Activated CD4-positive, alpha-beta memory T cell treated with anti-CD3 and anti-CD28 coated beads, Interleukin-2, amount 10 ng/mL, durations not matched to agents 7 days and 5 days (primary cell): ENCODE results near the gene MOSPD2. TPM values are rescaled to one million over a fixed set of nuclear protein-coding genes. Genes with fewer than 3 reads are reported as not detected.

Experiments used
- CTCF ChIA-PET: fragments of 350-600 bp; sonication (Branson Sonifier 250); formaldehyde crosslinking; loops from one replicate; lab custom pipeline; 2021; ENCODE audit warnings: antibody characterized with exemption, inconsistent platforms; lab: Charles Lee
- POLR2A ChIA-PET: fragments of 350-600 bp; sonication (Branson Sonifier 250); formaldehyde crosslinking; loops from one replicate; lab custom pipeline; 2021; ENCODE audit warnings: antibody characterized with exemption; lab: Charles Lee
- DNase-seq: peaks from one replicate; pipeline ENCODE4 v3.0.0-alpha.2; 2020
- H3K27ac Mint-ChIP-seq: one replicate; pipeline ENCODE4 v1.8.0; 2021; ENCODE audit warnings: mild to moderate bottlenecking, mixed read lengths
- H3K27me3 Mint-ChIP-seq: one replicate; pipeline ENCODE4 v1.8.0; 2021; ENCODE audit warnings: mixed read lengths
- H3K36me3 Mint-ChIP-seq: one replicate; pipeline ENCODE4 v1.8.0; 2021; ENCODE audit warnings: low read depth, mixed read lengths
- H3K4me1 Mint-ChIP-seq: one replicate; pipeline ENCODE4 v1.8.0; 2021; ENCODE audit warnings: mixed read lengths
- H3K4me3 Mint-ChIP-seq: one replicate; pipeline ENCODE4 v1.8.0; 2021; ENCODE audit warnings: mild to moderate bottlenecking, mixed read lengths
- H3K9me3 Mint-ChIP-seq: one replicate; pipeline ENCODE4 v1.8.0; 2021; ENCODE audit warnings: mixed read lengths
- total RNA-seq, 2 experiments: library from RNA; stranded (reverse); gene quantifications; one replicate each; pipeline ENCODE4 v1.2.3, GENCODE V29; 2021

MOSPD2 gene
- 10 to 100 TPM; 12.4 to 12.9 TPM for total RNA-seq

GRCh38 chrX:14872851-14873675, at the start of gene MOSPD2, which contains the start of gene FANCB:
Gene MOSPD2 (plus strand): TSS chrX:14873421. CDS start chrX:14873529, 108 bp downstream.
Gene FANCB (minus strand): TSS chrX:14873069. CDS start chrX:14865510, 7,559 bp downstream.
- H3K9me3 Mint-ChIP-seq: no peaks in the 10 kb centered on the region

GRCh38 chrX:14825851-14826250, 47.4 kb upstream of the MOSPD2 start:
- CTCF ChIA-PET: no interaction called here
- H3K9me3 Mint-ChIP-seq: no peaks in the 10 kb centered on the region
- no peak overlapping the region for H3K27ac Mint-ChIP-seq
- H3K4me1 Mint-ChIP-seq: no peaks in the 10 kb centered on the region
- H3K36me3 Mint-ChIP-seq: peaks cover 4% of the 10 kb centered on the region
- POLR2A ChIA-PET: no interaction called here
- no peak for DNase-seq
- H3K27me3 Mint-ChIP-seq: no peaks in the 10 kb centered on the region
- no peak overlapping the region for H3K4me3 Mint-ChIP-seq

More at GRCh38 chrX:14872851-14873675, at the start of gene MOSPD2, which contains the start of gene FANCB:
- ChIA-PET POLR2A (interaction anchor here (1.1 to 2.4 kb wide), 2 partner anchors 25 to 332 kb away, joined by 4 to 6 read pairs; no protein-coding TSS in a partner anchor), CTCF (no interaction called here)
- H3K4me1 Mint-ChIP-seq: peaks cover 28% of the 10 kb centered on the region
- H3K36me3 Mint-ChIP-seq: peaks cover 19% of the 10 kb centered on the region
- peak; percentile 95 for DNase-seq
- H3K27me3 Mint-ChIP-seq: no peaks in the 10 kb centered on the region
- peak within 1 kb of the TSS; percentile 81 for H3K4me3 Mint-ChIP-seq
- peak within 1 kb of the TSS; percentile 72 for H3K27ac Mint-ChIP-seq

GRCh38 chrX:14826319-14826718, 46.9 kb upstream of the MOSPD2 start:
- H3K4me1 Mint-ChIP-seq: no peaks in the 10 kb centered on the region
- no peaks in the 10 kb centered on the region for H3K9me3 Mint-ChIP-seq
- no peak overlapping the region for H3K27ac Mint-ChIP-seq
- ChIA-PET CTCF (no interaction called here), POLR2A (no interaction called here)
- no peak overlapping the region for H3K4me3 Mint-ChIP-seq
- H3K27me3 Mint-ChIP-seq: no peaks in the 10 kb centered on the region
- peaks cover 4% of the 10 kb centered on the region for H3K36me3 Mint-ChIP-seq
- no peak for DNase-seq

DNA sequence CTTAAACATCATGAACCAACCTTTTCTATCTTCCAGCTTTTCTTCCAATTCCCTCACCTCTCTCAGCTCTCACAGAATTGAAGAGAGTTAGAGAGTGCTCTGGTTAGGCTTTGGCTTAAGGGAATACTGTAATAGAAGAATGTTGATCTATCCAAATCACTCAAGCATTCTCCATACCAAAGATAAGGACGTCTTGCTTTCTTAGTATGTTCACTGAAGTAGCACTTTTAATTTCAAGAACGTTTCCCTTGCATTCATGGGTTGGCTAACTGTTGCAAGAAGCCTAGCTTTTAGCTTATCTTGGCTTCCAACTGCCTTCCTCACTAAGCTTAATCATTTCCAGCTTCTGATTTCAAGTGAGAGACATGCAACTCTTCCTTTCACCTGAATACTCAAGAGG, 43.6 kb upstream of the MOSPD2 start:
- Mint-ChIP-seq H3K27me3 (no peaks in the 10 kb centered on the region), H3K9me3 (no peaks in the 10 kb centered on the region), H3K4me1 (no peaks in the 10 kb centered on the region), H3K27ac (no peak overlapping the region), H3K36me3 (peaks cover 7% of the 10 kb centered on the region), H3K4me3 (no peak overlapping the region)
- no peak for DNase-seq
- CTCF ChIA-PET: no interaction called here
- POLR2A ChIA-PET: no interaction called here

DNA sequence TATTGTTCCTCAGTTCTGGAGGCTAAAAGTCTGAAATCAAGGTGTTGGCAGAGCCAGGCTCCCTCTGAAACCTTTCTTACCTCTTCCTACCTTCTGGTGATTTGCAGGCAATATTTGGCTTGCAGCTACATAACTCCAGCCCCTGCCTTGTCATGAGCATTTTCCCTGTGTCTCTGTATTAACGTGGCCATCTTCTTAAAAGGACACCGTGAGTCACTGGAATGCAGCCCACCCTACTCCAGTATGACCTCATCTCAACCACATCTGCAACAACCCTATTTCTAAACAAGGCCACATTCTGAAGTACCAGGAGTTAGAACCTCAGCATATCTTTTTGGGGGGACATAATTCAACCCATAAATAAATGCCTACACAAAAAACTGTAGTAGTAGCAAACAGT, 41.1 kb upstream of the MOSPD2 start:
- POLR2A ChIA-PET: no interaction called here
- H3K4me1 Mint-ChIP-seq: no peaks in the 10 kb centered on the region
- H3K9me3 Mint-ChIP-seq: no peaks in the 10 kb centered on the region
- H3K27ac Mint-ChIP-seq: no peak overlapping the region
- H3K27me3 Mint-ChIP-seq: no peaks in the 10 kb centered on the region
- H3K36me3 Mint-ChIP-seq: peaks cover 28% of the 10 kb centered on the region
- no peak for DNase-seq
- no peak overlapping the region for H3K4me3 Mint-ChIP-seq
- CTCF ChIA-PET: no interaction called here

DNA sequence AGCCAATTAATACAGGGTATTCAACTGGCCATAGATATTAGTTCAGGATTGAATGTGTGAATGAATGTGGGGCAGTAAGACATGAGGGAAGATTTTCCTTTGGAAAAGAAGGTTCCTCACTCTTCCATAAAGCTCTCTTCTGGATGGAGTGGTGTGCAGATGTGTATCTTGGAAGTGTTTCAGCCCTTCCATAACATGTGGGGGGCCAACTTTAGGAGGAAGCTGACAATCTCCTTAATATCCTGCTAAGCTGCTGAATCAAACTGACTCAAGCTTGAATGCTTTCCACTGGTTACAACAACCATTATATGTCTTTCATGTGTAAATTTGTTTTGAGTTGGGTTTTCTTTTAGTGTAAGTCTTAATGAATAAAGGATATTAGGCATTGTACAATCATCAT, 40.6 kb upstream of the MOSPD2 start:
- ChIA-PET CTCF (no interaction called here), POLR2A (no interaction called here)
- peaks cover 29% of the 10 kb centered on the region for H3K36me3 Mint-ChIP-seq
- no peak overlapping the region for H3K4me3 Mint-ChIP-seq
- no peaks in the 10 kb centered on the region for H3K4me1 Mint-ChIP-seq
- no peak for DNase-seq
- no peak overlapping the region for H3K27ac Mint-ChIP-seq
- no peaks in the 10 kb centered on the region for H3K9me3 Mint-ChIP-seq
- H3K27me3 Mint-ChIP-seq: no peaks in the 10 kb centered on the region

DNA sequence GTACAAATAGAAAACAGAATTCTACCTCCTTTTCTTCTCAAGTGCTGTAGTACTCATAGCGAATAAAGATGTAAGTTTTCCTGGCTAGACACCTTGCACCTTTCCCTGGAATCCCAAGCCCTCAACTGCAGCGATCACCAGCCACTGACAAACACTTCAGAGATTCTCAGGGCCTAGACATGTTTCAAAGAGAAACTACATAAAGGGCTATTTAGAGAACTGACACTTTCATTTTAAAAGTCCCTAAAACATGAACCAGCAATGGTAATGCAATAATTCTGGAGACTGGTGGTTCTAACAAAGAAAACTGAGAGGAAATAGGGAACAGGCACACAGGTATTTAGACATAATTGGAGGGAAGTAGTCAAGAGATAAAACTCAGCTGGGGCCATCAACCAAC, 36.1 kb upstream of the MOSPD2 start:
- no peak overlapping the region for H3K4me3 Mint-ChIP-seq
- no peaks in the 10 kb centered on the region for H3K4me1 Mint-ChIP-seq
- peaks cover 31% of the 10 kb centered on the region for H3K36me3 Mint-ChIP-seq
- ChIA-PET POLR2A (no interaction called here), CTCF (no interaction called here)
- no peak overlapping the region for H3K27ac Mint-ChIP-seq
- no peaks in the 10 kb centered on the region for H3K27me3 Mint-ChIP-seq
- no peaks in the 10 kb centered on the region for H3K9me3 Mint-ChIP-seq
- no peak for DNase-seq

GRCh38 chrX:14843666-14844065, 29.6 kb upstream of the MOSPD2 start:
- ChIA-PET CTCF (no interaction called here), POLR2A (no interaction called here)
- Mint-ChIP-seq H3K9me3 (no peaks in the 10 kb centered on the region), H3K27ac (no peak overlapping the region), H3K27me3 (no peaks in the 10 kb centered on the region), H3K4me3 (no peak overlapping the region), H3K36me3 (peaks cover 16% of the 10 kb centered on the region), H3K4me1 (no peaks in the 10 kb centered on the region)
- no peak for DNase-seq

GRCh38 chrX:14851526-14851925, 21.7 kb upstream of the MOSPD2 start:
- ChIA-PET CTCF (no interaction called here), POLR2A (no interaction called here)
- Mint-ChIP-seq H3K27ac (no peak overlapping the region), H3K36me3 (peaks cover 10% of the 10 kb centered on the region), H3K4me3 (no peak overlapping the region), H3K9me3 (no peaks in the 10 kb centered on the region), H3K27me3 (no peaks in the 10 kb centered on the region), H3K4me1 (no peaks in the 10 kb centered on the region)
- no peak for DNase-seq

GRCh38 chrX:14864631-14865030, 8.6 kb upstream of the MOSPD2 start:
- POLR2A ChIA-PET: no interaction called here
- Mint-ChIP-seq H3K4me1 (peaks cover 4% of the 10 kb centered on the region), H3K9me3 (peaks cover 3% of the 10 kb centered on the region), H3K36me3 (peaks cover 31% of the 10 kb centered on the region), H3K4me3 (no peak overlapping the region), H3K27me3 (no peaks in the 10 kb centered on the region), H3K27ac (no peak overlapping the region)
- no peak for DNase-seq
- CTCF ChIA-PET: no interaction called here

GRCh38 chrX:14865201-14865600, 8.0 kb upstream of the MOSPD2 start:
- Mint-ChIP-seq H3K36me3 (peaks cover 31% of the 10 kb centered on the region), H3K27me3 (no peaks in the 10 kb centered on the region), H3K4me3 (no peak overlapping the region), H3K4me1 (peaks cover 5% of the 10 kb centered on the region), H3K9me3 (peaks cover 3% of the 10 kb centered on the region), H3K27ac (no peak overlapping the region)
- POLR2A ChIA-PET: no interaction called here
- no peak for DNase-seq
- CTCF ChIA-PET: no interaction called here

GRCh38 chrX:14871767-14872166, 1.5 kb upstream of the MOSPD2 start:
- H3K4me1 Mint-ChIP-seq: peaks cover 27% of the 10 kb centered on the region
- peaks cover 3% of the 10 kb centered on the region for H3K9me3 Mint-ChIP-seq
- no peaks in the 10 kb centered on the region for H3K27me3 Mint-ChIP-seq
- ChIA-PET POLR2A (no interaction called here), CTCF (no interaction called here)
- H3K4me3 Mint-ChIP-seq: peak overlapping the region; percentile 81
- DNase-seq: no peak
- H3K27ac Mint-ChIP-seq: no peak overlapping the region
- H3K36me3 Mint-ChIP-seq: peaks cover 28% of the 10 kb centered on the region

DNA sequence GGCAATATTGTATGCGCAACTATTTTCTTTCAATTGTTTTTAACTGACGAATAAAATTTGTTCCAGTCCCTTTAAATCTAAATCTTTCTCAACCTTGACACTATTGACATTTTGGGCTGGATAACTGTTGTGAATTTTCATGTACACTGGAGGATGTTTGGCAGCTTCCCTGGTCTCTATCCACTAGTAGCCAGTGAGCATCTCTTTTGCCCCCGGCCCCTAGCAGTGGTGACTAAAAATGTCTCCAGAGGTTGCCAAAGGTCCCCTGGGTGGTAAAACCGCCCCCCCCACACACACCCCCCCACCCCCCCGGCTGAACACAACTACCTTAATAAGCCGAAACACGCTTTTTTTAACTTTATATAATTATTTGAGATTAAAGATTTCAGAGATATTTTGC, 866 bp upstream of the MOSPD2 start:
- Mint-ChIP-seq H3K4me3 (peak overlapping the region; percentile 81), H3K36me3 (peaks cover 26% of the 10 kb centered on the region), H3K4me1 (peaks cover 27% of the 10 kb centered on the region), H3K9me3 (peaks cover 3% of the 10 kb centered on the region), H3K27ac (no peak overlapping the region), H3K27me3 (no peaks in the 10 kb centered on the region)
- DNase-seq: peak; percentile 15
- ChIA-PET POLR2A (no interaction called here), CTCF (no interaction called here)

DNA sequence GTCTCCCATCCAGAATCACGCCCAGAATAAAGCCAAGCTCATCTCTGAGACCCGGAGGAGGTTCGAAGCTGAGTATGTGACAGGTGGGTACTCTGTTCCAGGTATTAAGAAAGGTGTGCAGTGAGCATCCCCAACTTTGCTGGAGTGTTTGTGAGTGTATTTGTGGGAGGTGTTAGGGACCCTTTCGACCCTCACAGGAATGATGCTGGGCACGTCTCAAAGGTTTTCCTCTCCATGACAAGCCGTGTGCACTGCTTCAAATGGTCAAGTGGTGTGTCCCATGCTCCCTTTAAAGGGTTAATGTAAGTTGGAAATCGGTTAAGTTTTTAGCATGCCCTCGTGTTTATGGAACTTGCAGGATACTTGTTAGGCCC, 442 bp downstream of the MOSPD2 start:
- no peaks in the 10 kb centered on the region for H3K9me3 Mint-ChIP-seq
- no peak for DNase-seq
- peaks cover 15% of the 10 kb centered on the region for H3K36me3 Mint-ChIP-seq
- CTCF ChIA-PET: no interaction called here
- POLR2A ChIA-PET: interaction anchor here (1.1 to 2.4 kb wide), 2 partner anchors 25 to 331 kb away, joined by 4 to 6 read pairs; no protein-coding TSS in a partner anchor
- peak overlapping the region; percentile 81 for H3K4me3 Mint-ChIP-seq
- H3K4me1 Mint-ChIP-seq: peaks cover 30% of the 10 kb centered on the region
- H3K27me3 Mint-ChIP-seq: no peaks in the 10 kb centered on the region
- H3K27ac Mint-ChIP-seq: peak overlapping the region; percentile 72
